HCT116 (cell line): Measurements from ENCODE around the gene VPS11. TPM values are rescaled to one million over a fixed set of nuclear protein-coding genes. Genes with fewer than 3 reads are reported as not detected.
A peak's percentile ranks its signal among the peaks of the same experiment; 100 is the strongest.

Experiments used
- ATAC-seq: fragments of 200-7000 bp; cut with Tn5 transposase; 2 replicates; pipeline ENCODE4 v1.9.1; 2020; ENCODE audit warnings: mild to moderate bottlenecking, moderate library complexity
- BruUV-seq: library from RNA; stranded (reverse); fragments of 400-500 nt; replicated peaks from 2 replicates; lab custom pipeline; 2021; lab: Mats Ljungman, UMichigan
- CTCF ChIA-PET: fragments of 300-600 bp; sonication (Branson Sonifier 250); formaldehyde crosslinking; loops from one replicate; lab custom pipeline; 2021; ENCODE audit warnings: antibody characterized with exemption; lab: Charles Lee
- POLR2A ChIA-PET: fragments of 300-600, 350-600 bp; sonication (Branson Sonifier 250); formaldehyde crosslinking; loops from one replicate; lab custom pipeline; 2021; ENCODE audit warnings: antibody characterized with exemption; lab: Charles Lee
- RAD21 ChIA-PET, 2 experiments: fragments of 300-600 bp; sonication (Branson Sonifier 250); formaldehyde crosslinking; loops; one replicate each; lab custom pipeline; 2023; ENCODE audit warnings: low total read pairs in 2 of 2; ENCODE audit not compliant: uncharacterized antibody in 2 of 2, unreplicated experiment in 2 of 2, low non-redundant PET in 1 of 2; lab: Charles Lee
- DNase-seq: peaks from one replicate; pipeline ENCODE4 v3.0.0-alpha.2; 2010; ENCODE audit warnings: low read depth, low spot score
- H2AFZ ChIP-seq: fragments of 200-600 bp; shearing (Covaris generic), sonication (generic); 2 replicates; pipeline ENCODE4 v1.6.1; 2017; ENCODE audit warnings: low read depth, mixed run types, mixed read lengths, antibody characterized with exemption, low read length; ENCODE audit not compliant: poor library complexity, severe bottlenecking
- H3K27ac ChIP-seq: 2 replicates; pipeline ENCODE4 v1.5.1; 2012; ENCODE audit warnings: low read depth, low read length
- H3K27me3 ChIP-seq: fragments of 200-600 bp; sonication (generic); 2 replicates; pipeline ENCODE4 v1.6.1; 2016; ENCODE audit warnings: mixed run types, low read length, mixed read lengths; ENCODE audit not compliant: insufficient read depth
- H3K36me3 ChIP-seq, 2 experiments: fragments of 200-500 bp in 1 of 2; fragments of 200-600 bp in 1 of 2; sonication (Bioruptor generic) in 1 of 2; sonication (generic) in 1 of 2; 2 replicates each; pipeline versions ENCODE4 v1.5.1 to v1.6.1; 2014 to 2016; ENCODE audit warnings: low read length in 2 of 2, inconsistent platforms in 1 of 2, mixed read lengths in 1 of 2, mixed run types in 1 of 2; ENCODE audit not compliant: insufficient read depth in 2 of 2, control insufficient read depth in 1 of 2
- H3K4me1 ChIP-seq, 2 experiments: fragments of 200-600 bp in 1 of 2; sonication (generic) in 1 of 2; 2 replicates each; pipeline versions ENCODE4 v1.5.1 to v1.6.1; 2012 to 2017; ENCODE audit warnings: low read length in 2 of 2, inconsistent platforms in 1 of 2, mild to moderate bottlenecking in 1 of 2, mixed read lengths in 1 of 2, mixed run types in 1 of 2, moderate library complexity in 1 of 2; ENCODE audit not compliant: insufficient read depth in 2 of 2, control insufficient read depth in 1 of 2
- H3K4me2 ChIP-seq: fragments of 200-600 bp; sonication (generic); 2 replicates; pipeline ENCODE4 v1.6.1; 2017; ENCODE audit warnings: mixed run types, low read length, mixed read lengths
- H3K4me3 ChIP-seq, 2 experiments: fragments of 200-600 bp in 1 of 2; sonication (generic) in 1 of 2; replicated peaks in 1 of 2; 2 replicates each; pipeline ENCODE4 v1.5.1; 2011 to 2016; ENCODE audit warnings: low read length in 2 of 2, control low read depth in 1 of 2, low read depth in 1 of 2, mild to moderate bottlenecking in 1 of 2, mixed read lengths in 1 of 2, mixed run types in 1 of 2
- H3K79me2 ChIP-seq: fragments of 200-600 bp; sonication (generic); 2 replicates; pipeline ENCODE4 v1.6.1; 2017; ENCODE audit warnings: mild to moderate bottlenecking, mixed run types, low read length, moderate library complexity, mixed read lengths; ENCODE audit not compliant: insufficient read depth
- H3K9ac ChIP-seq: fragments of 200-600 bp; sonication (generic); 2 replicates; pipeline ENCODE4 v1.6.1; 2016; ENCODE audit warnings: low read length, mixed read lengths
- H3K9me2 ChIP-seq: fragments of 200-600 bp; sonication (generic), shearing (Covaris generic); 2 replicates; pipeline ENCODE4 v1.6.1; 2017; ENCODE audit warnings: mixed run types, mild to moderate bottlenecking, moderate library complexity; ENCODE audit not compliant: insufficient read depth
- H3K9me3 ChIP-seq, 2 experiments: fragments of 200-500 bp in 1 of 2; fragments of 200-600 bp in 1 of 2; sonication (Bioruptor generic) in 1 of 2; sonication (generic) in 1 of 2; 2 replicates each; pipeline ENCODE4 v1.6.1; 2014 to 2017; ENCODE audit warnings: low read length in 2 of 2, mixed read lengths in 2 of 2, inconsistent platforms in 1 of 2, low read depth in 1 of 2, mild to moderate bottlenecking in 1 of 2, mixed run types in 1 of 2, moderate library complexity in 1 of 2; ENCODE audit not compliant: control insufficient read depth in 1 of 2, insufficient read depth in 1 of 2
- H4K20me1 ChIP-seq: fragments of 200-600 bp; sonication (generic), shearing (Covaris generic); 2 replicates; pipeline ENCODE4 v1.6.1; 2017; ENCODE audit warnings: mixed run types, mild to moderate bottlenecking, moderate library complexity; ENCODE audit not compliant: insufficient read depth
- ATF3 ChIP-seq: IDR thresholded peaks from 2 replicates; pipeline ENCODE4 v1.6.1; 2012
- CBX3 ChIP-seq: IDR thresholded peaks from 2 replicates; pipeline ENCODE4 v1.6.1; 2012; ENCODE audit warnings: low read depth
- CEBPB ChIP-seq: IDR thresholded peaks from 2 replicates; pipeline ENCODE4 v1.6.1; 2012; ENCODE audit warnings: low read depth
- EGR1 ChIP-seq: IDR thresholded peaks from 2 replicates; pipeline ENCODE4 v1.6.1; 2012; ENCODE audit warnings: low read depth
- ELF1 ChIP-seq: IDR thresholded peaks from 2 replicates; pipeline ENCODE4 v1.6.1; 2012; ENCODE audit warnings: low read depth, borderline replicate concordance
- EZH2 ChIP-seq: fragments of 200-600 bp; sonication (generic); IDR thresholded peaks from 2 replicates; pipeline ENCODE4 v1.6.1; 2017; ENCODE audit warnings: antibody characterized with exemption, mixed run types
- EZH2phosphoT487 ChIP-seq: fragments of 200-600 bp; IDR thresholded peaks from 2 replicates; pipeline ENCODE4 v1.6.1; 2018; ENCODE audit warnings: antibody characterized with exemption, borderline replicate concordance
- FOSL1 ChIP-seq: IDR thresholded peaks from 2 replicates; pipeline ENCODE4 v1.6.1; 2012; ENCODE audit warnings: low read depth
- MAX ChIP-seq: IDR thresholded peaks from 2 replicates; pipeline ENCODE4 v1.6.1; 2012
- POLR2AphosphoS5 ChIP-seq: IDR thresholded peaks from 2 replicates; pipeline ENCODE4 v1.6.1; 2011; ENCODE audit warnings: mild to moderate bottlenecking, low read depth, low read length, moderate library complexity
- RAD21 ChIP-seq: IDR thresholded peaks from 2 replicates; pipeline ENCODE4 v1.6.1; 2012; ENCODE audit warnings: low read depth, mild to moderate bottlenecking
- REST ChIP-seq: IDR thresholded peaks from 2 replicates; pipeline ENCODE4 v1.6.1; 2012; ENCODE audit warnings: low read depth
- SIN3A ChIP-seq: IDR thresholded peaks from 2 replicates; pipeline ENCODE4 v1.6.1; 2012; ENCODE audit warnings: low read depth
- SP1 ChIP-seq: IDR thresholded peaks from 2 replicates; pipeline ENCODE4 v1.6.1; 2012; ENCODE audit warnings: low read depth
- SRF ChIP-seq: IDR thresholded peaks from 2 replicates; pipeline ENCODE4 v1.6.1; 2012; ENCODE audit warnings: low read depth
- TCF7L2 ChIP-seq: IDR thresholded peaks from 2 replicates; pipeline ENCODE4 v1.7.0; 2011; ENCODE audit warnings: borderline replicate concordance, inconsistent platforms; ENCODE audit not compliant: insufficient read depth, insufficient read length; ENCODE audit errors: extremely low read depth
- ZNF274 ChIP-seq: fragments of 200-500 bp; sonication (Bioruptor generic); IDR thresholded peaks from 2 replicates; pipeline ENCODE4 v1.6.1; 2014; ENCODE audit warnings: mild to moderate bottlenecking, low read depth, low read length, inconsistent platforms
- intact Hi-C: fragments of 100-400 bp; cut with micrococcal nuclease; formaldehyde crosslinking; loops from 2 replicates; pipeline ENCODE4 v1.10.0; 2022
- total RNA-seq: library from RNA; stranded (reverse); gene quantifications from one replicate; pipeline ENCODE4 v1.2.1, GENCODE V29; 2021; ENCODE audit not compliant: unreplicated experiment

VPS11 gene
- total RNA-seq, 1 experiment from 2014 or later: 20.4 TPM

GRCh38 chr11:119125821-119126220 is 58.2 kb downstream of the VPS11 start:
- no peak for DNase-seq
- H3K9me3 ChIP-seq: no peaks in the 10 kb centered on the region
- H3K36me3 ChIP-seq: peaks cover 0 to 4% of the 10 kb centered on the region in 2 experiments; a peak in 3 of 4 replicates
- H3K4me3 ChIP-seq: no peak overlapping the region
- H3K4me1 ChIP-seq: peaks cover 16 to 34% of the 10 kb centered on the region in 2 experiments
- RAD21 ChIA-PET: no interaction called here
- H2AFZ ChIP-seq: no peak overlapping the region
- intact Hi-C loops: no loop called here
- no peaks in the 10 kb centered on the region for H3K9me2 ChIP-seq
- no peaks in the 10 kb centered on the region for H3K27me3 ChIP-seq
- H3K79me2 ChIP-seq: peaks cover 25% of the 10 kb centered on the region
- TF ChIP-seq ATF3: no peak
- no peak for TF ChIP-seq ELF1
- TF ChIP-seq POLR2AphosphoS5: no peak
- TF ChIP-seq RAD21: no peak
- TF ChIP-seq EZH2phosphoT487: no peak
- no peak for TF ChIP-seq EGR1
- no peak for TF ChIP-seq MAX
- TF ChIP-seq ZNF274: no peak
- no peak for TF ChIP-seq CBX3
- TF ChIP-seq FOSL1: no peak
- TF ChIP-seq SRF: no peak
- TF ChIP-seq TCF7L2: no peak
- no peak for TF ChIP-seq REST
- TF ChIP-seq EZH2: no peak
- TF ChIP-seq SP1: no peak
- TF ChIP-seq CEBPB: no peak
- TF ChIP-seq SIN3A: no peak
- TF ChIP-seq, all 23 proteins: peak for 0
- no peak for ATAC-seq
- POLR2A ChIA-PET: interaction anchor here (0.6 kb wide), 1 partner anchor 281 kb away, joined by 3 read pairs; no protein-coding TSS in a partner anchor
- CTCF ChIA-PET: interaction anchor here (1.5 kb wide), 1 partner anchor 158 kb away, joined by 5 read pairs; no protein-coding TSS in a partner anchor
- no TSS peak for BruUV-seq
- Histone ChIP-seq H4K20me1 (no peaks in the 10 kb centered on the region), H3K27ac (no peak overlapping the region), H3K4me2 (peak overlapping the region; percentile 43), H3K9ac (no peak overlapping the region)
